HFF-Myc (cell line): ENCODE results near the gene TAS2R5.
"Not testable (repeated sequence)": the region's sequence is repeated elsewhere in the genome, so short reads cannot be mapped to it uniquely, and the experiment has no call there.

Experiments
- DNase-seq: peaks from one replicate; pipeline ENCODE4 v3.0.0-alpha.2; 2011; ENCODE audit warnings: low read depth; ENCODE audit errors: extremely low read depth
- H3K4me3 ChIP-seq: replicated peaks from 2 replicates; pipeline ENCODE4 v1.5.1; 2011; ENCODE audit warnings: low read depth, mild to moderate bottlenecking, control low read depth, low read length
- TF ChIP-seq, protein P1 (sequence below): IDR thresholded peaks from 2 replicates; pipeline ENCODE4 v1.5.1; 2012; ENCODE audit warnings: mild to moderate bottlenecking, low read depth, low read length, control low read depth; ENCODE audit errors: missing control alignments

The TAS2R5 gene

GRCh38 chr7:141789917-141790316 lies at the start of gene TAS2R5:
Gene TAS2R5 (plus strand): TSS chr7:141790217. CDS start chr7:141790362, 145 bp downstream.
- no peak for DNase-seq
- TF ChIP-seq, protein P1, sequence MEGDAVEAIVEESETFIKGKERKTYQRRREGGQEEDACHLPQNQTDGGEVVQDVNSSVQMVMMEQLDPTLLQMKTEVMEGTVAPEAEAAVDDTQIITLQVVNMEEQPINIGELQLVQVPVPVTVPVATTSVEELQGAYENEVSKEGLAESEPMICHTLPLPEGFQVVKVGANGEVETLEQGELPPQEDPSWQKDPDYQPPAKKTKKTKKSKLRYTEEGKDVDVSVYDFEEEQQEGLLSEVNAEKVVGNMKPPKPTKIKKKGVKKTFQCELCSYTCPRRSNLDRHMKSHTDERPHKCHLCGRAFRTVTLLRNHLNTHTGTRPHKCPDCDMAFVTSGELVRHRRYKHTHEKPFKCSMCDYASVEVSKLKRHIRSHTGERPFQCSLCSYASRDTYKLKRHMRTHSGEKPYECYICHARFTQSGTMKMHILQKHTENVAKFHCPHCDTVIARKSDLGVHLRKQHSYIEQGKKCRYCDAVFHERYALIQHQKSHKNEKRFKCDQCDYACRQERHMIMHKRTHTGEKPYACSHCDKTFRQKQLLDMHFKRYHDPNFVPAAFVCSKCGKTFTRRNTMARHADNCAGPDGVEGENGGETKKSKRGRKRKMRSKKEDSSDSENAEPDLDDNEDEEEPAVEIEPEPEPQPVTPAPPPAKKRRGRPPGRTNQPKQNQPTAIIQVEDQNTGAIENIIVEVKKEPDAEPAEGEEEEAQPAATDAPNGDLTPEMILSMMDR = no peak
- H3K4me3 ChIP-seq = no peak within 1 kb of the TSS

DNA sequence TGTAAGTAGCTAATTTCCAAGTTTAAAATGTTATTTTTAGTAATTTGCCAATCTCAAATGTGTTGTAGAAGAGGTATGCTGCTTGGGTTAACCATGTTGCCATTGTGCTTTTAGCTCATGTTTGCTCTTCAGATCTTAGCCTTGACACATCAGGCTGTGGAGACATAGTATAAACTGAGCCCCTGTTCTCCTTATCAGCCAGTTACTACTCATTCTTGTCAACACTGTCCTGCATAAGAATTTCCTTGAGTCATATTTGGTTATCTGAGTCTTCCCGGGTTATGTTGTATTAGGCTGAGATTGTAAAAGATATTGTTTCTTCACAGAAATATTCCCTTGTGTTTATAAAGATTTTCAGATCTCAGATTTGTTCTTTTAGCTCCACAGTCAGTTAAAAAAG lies 47.8 kb upstream of the TAS2R5 start:
- TF ChIP-seq, protein P1 = no peak
- DNase-seq = no peak

GRCh38 chr7:141744131-141744530 lies 45.9 kb upstream of the TAS2R5 start:
- TF ChIP-seq, protein P1 = no peak
- no peak overlapping the region for H3K4me3 ChIP-seq
- no peak for DNase-seq

More for the DNA sequence above, 47.8 kb upstream of the TAS2R5 start:
- no peak overlapping the region for H3K4me3 ChIP-seq

DNA sequence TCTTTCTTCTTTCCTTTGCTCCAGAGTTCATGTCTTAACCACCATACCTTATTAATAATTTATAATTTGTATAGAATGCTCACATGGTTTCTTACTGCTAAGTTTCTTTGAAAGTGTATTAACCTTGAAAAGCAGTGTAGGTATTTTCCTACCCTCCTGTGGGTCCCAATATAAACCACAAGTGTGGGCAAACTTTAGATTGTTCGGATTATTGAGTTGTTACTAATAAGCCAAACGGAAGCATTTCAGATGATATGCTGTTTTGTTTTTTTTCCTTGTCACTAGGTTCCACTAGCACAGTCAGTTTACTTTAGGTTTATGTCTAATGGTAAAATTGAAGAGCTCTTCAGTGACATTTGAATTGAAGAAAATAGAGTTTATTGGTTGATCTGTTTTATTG lies 41.6 kb upstream of the TAS2R5 start:
- no peak for DNase-seq
- TF ChIP-seq, protein P1 = no peak
- no peak overlapping the region for H3K4me3 ChIP-seq

- not testable (repeated sequence) for H3K4me3 ChIP-seq
Measured at GRCh38 chr7:141751904-141752303, 38.1 kb upstream of the TAS2R5 start.

GRCh38 chr7:141752634-141753033 lies 37.4 kb upstream of the TAS2R5 start:
- H3K4me3 ChIP-seq = no peak overlapping the region
- TF ChIP-seq, protein P1 = peak; percentile 33
- DNase-seq = no peak

More at GRCh38 chr7:141751904-141752303, 38.1 kb upstream of the TAS2R5 start:
- not testable (repeated sequence) for DNase-seq

DNA sequence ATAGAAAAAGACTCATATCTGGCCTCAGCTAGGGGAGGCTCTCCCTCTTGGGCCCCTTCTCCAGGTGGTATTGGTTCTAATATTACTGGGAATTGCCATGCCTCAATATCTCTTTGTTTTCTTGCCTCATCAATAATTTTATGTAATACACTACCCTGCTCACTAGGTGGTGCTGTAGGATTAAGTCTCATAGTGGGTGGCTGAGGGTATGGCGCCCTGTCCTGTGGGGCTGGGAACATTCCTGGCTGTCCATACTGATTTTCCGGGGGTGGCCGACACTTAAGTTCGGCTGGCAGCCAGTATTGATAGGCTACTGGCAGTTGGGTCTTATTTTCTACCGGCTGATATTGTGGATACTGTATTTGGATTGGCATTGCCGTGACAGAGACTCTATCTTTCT lies 35.1 kb upstream of the TAS2R5 start:
- TF ChIP-seq, protein P1 = peak; percentile 26
- no peak for DNase-seq

More for the DNA sequence above, 35.1 kb upstream of the TAS2R5 start:
- H3K4me3 ChIP-seq = no peak overlapping the region
